Pons (tissue), 1 donor: ENCODE data around the gene FXYD3.
"Not testable (repeated sequence)": the region's sequence is repeated elsewhere in the genome, so short reads cannot be mapped to it uniquely, and the experiment has no call there.

Source experiments
- DNase-seq: peaks from one replicate; pipeline ENCODE4 v3.0.0-alpha.2; 2016; ENCODE audit warnings: low spot score

Gene FXYD3

GRCh38 chr19:35124098-35125060 lies 8.8 kb downstream of the FXYD3 start:
- DNase-seq, result peak; percentile 97

DNA sequence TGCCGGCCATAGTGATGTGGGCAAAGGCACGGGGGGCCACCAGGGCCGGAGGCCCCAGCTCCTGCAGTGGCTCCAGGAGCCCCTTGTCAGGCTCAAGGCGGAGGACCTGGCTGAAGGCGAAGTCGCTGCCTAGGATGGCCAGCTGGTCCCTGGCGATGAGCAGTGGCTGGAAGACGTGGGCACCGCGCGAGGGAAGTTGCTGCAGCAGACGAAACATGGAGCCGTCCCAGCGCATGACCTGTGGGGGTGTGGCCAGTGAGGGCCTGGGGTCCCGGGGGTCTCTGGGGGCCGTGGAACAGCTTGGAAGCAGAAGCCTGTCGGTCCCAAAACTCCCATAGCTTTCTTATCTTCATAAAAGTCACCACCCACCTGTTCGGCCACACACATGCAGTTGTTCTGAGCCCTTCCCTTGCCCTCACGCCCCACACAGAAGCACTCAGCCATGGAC lies 9.7 kb downstream of the FXYD3 start:
- no peak for DNase-seq

GRCh38 chr19:35125749-35126623 lies 10.4 kb downstream of the FXYD3 start:
- DNase-seq, result no peak

DNA sequence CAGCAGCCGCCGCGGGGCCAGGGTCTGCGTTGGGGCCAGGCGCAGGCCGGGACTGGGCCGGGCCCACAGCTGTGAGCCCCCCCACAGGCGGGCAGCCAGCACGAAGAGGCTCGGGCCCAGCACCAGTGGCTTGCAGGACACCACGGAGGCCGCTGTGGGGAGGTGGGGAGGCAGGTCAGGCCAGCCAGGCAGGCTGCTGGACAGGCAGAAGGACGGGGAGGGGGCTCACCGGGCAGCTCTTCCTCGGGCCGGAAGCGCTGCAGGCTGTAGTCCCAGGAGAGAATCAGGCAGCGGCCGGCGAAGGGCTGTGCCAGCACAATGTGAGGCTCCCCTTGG lies 11.0 kb downstream of the FXYD3 start:
- DNase-seq, result peak; percentile 69

DNA sequence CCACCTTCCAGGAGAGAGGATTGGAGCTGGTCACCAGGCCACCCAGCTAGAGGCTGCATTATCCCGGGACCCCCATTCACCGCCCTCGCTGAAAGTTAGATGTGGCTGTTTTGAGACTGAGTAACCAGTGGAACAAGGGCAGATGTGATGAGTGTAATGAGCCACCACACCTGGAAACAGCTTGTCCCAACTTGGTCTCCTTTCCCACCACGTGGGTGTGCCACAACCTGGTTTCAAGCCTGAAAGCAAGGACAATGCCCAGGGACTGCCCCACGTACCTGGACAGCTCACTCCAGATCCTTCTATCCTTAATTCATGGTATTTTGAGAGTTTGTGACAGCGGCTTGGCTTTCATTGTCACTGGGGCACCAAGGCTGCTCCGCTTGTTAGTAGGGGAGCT lies 12.2 kb downstream of the FXYD3 start:
- DNase-seq, result no peak

- DNase-seq, result no peak
Observed at GRCh38 chr19:35128398-35129057, 12.9 kb downstream of the FXYD3 start.

GRCh38 chr19:35129724-35130274 lies 14.2 kb downstream of the FXYD3 start:
- DNase-seq, result not testable (repeated sequence)

DNA sequence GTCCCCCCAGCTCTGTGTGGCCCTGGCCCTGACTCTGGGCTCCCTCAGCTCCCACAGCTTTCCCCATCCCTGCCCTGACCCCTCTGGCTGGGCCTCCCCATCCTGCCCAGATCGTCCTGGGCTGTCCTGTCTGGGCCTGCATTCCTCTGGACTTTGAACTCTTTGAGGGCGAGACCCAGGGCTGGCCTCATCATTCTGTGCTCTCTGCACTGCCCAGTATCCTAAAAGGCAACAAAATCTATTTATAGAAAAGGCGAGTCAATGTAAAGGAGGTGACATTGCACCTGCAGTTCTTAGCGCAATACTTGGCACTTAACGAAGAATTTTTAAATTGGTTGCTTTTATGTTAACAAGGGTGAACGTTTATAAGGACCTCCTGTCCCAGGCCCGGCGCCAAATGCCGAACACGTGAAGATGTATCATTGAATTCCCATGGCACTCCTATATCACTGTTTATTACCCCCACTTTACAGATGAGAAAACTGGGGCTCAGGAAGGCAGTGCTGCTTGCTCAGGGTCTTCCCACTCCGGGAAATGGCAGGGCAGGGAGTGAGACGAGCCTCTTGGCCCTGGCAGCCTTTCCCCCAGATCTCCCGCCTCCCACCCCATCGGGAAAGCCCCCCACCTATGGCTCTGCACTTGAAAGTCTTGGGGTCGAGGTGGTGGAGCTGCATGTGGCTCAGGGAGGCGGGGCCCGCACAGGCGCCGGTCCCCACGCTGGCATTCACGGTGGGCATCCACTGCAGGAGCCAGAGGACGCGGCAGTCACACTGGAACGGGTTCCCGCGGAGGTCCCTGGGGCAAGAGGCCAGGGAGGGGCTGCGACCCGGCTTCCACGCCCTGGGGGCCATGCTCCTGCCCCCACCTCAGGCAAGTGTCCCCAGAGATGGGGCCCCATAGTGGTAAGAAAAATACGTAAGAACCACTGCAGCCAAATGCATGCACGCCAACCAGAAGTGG lies 15.4 kb downstream of the FXYD3 start:
- DNase-seq, result no peak

DNA sequence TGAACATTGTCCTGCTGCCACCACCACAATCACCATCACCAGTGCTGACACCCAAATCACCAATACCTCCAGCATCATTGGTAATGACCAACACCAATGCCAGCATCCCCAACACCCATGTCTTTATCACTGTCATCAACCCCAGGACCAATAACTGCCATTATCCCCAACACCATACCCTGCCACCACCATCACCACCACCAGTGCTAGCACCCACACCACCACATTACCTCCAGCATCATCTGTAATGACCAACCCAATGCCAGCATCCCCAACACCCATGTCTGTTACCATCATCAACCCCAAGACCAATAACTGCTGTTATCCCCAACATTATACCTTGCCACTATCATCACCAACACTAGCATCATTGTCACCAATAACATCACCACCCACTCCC lies 16.6 kb downstream of the FXYD3 start:
- DNase-seq, result no peak

GRCh38 chr19:35133826-35134225 lies 18.2 kb downstream of the FXYD3 start:
- no peak for DNase-seq

GRCh38 chr19:35134601-35135242 lies 19.1 kb downstream of the FXYD3 start, which contains the start of gene LGI4:
Gene LGI4 (minus strand): TSS chr19:35135059. CDS start chr19:35134680, 379 bp downstream.
- DNase-seq, result no peak

- peak; percentile 81 for DNase-seq
Observed at GRCh38 chr19:35135389-35135909, 19.8 kb downstream of the FXYD3 start.

- no peak for DNase-seq
Observed at GRCh38 chr19:35136231-35136630, 20.6 kb downstream of the FXYD3 start.

- DNase-seq, result no peak
Observed at GRCh38 chr19:35136977-35137702, 21.5 kb downstream of the FXYD3 start.

- DNase-seq, result no peak
Observed at GRCh38 chr19:35138305-35138892, 22.8 kb downstream of the FXYD3 start, which contains the start of gene FXYD1. Gene FXYD1 (plus strand): TSS chr19:35138824. CDS start chr19:35140080, 1,256 bp downstream.

DNA sequence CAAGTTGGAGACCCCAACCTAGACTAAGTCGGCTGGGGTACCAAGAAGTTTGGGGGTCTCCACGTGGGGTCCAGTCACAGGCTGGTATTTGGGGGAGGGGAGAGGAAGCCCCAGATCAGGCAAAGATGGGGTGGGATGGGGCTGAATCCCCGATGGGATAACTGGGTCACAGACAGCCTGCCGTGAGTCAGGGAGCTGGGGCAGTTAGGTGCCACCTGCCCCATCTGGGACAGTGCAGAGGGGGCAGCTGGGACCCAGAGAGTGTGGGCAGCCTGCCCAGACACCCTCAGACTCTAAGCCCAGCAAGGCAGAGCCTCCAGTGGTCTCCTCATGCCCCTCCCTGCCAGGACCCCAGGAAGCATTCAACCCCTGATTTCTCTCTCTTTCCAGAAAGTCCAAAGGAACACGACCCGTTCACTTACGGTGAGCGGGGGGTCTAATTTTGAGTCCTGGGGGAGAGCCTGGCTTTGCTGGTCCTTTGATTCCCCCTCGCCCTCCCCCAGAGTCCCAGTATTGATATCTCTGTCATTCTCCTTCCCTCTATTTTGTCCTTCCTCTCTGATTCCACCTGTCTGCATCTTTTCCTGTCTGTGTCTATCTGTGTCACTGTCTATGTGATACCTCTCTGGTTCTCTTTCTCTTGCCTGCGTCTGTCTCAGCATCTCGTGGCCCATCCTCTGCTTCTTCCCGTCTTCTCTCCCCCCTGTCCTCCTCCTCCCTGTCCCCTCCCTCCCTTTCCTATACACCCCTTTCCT lies 24.8 kb downstream of the FXYD3 start:
- DNase-seq, result no peak

DNA sequence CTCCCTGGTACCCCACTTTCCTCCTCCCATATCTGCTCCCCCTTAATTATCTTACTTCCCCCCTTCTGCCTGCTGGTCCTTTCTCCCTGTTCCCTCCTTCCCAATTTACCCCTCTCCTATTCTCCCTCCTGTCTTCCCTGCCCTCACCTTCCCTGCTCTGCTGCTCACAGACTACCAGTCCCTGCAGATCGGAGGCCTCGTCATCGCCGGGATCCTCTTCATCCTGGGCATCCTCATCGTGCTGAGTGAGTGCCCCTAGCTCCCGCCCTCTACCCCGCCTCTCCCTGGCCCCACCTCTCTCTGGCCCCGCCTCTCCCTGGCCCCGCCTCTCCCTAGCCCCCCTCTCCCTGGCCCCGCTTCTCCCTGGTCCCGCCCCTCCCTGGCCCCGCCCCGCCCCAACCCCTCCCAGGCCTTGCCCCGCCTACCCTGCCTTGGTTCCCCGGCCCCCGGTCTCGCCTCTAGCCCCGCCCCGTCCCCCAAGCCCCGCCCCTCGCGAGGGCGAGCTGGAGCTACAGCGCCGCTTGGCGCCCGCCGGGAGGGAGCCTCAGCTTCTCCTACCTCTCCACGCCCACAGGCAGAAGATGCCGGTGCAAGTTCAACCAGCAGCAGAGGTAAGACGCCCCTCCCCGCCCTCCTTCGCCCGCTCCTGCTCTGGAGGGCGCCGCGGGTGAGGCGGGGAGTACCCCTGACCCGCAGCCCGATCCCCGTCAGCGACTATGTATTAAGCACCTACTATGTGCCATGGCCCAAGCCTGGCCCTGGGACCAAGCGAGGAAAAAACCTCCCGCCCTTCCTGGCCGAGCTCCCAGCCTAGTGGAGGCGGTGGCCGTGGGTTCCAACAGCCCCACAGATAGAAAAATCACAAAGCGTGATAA lies 25.6 kb downstream of the FXYD3 start:
- DNase-seq, result peak; percentile 88
